Stimulated activated CD4-positive, alpha-beta T cell treated with anti-CD3 and anti-CD28 coated beads, TNF-alpha, amount 100 ng/mL, for 4 hours (primary cell): ENCODE results near the gene CEACAM8.
"Not testable (repeated sequence)": the region's sequence is repeated elsewhere in the genome, so short reads cannot be mapped to it uniquely, and the experiment has no call there.

ENCODE experiments used
- DNase-seq, 3 experiments: peaks; one replicate each; pipeline ENCODE4 v3.0.0-alpha.2; 2020; ENCODE audit warnings: low read depth in 3 of 3

The CEACAM8 gene

DNA sequence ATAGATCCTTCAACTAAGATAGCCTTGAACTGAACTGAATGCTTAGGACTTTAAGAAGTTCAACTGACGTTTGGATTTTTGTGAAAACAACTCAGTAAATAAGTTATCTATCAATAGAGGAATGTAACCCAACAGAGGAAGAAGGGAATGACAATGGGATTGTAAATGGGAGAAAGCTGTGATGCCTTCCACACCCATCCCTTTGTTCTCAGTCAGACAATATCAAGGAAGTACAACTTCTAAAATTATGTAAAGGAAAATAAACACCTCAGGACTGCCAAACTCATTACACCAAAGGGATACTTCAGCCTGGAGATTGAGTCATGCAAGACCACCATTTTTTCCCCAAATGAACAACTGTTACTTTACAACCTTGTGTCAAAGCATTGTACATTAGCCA lies 21.1 kb downstream of the CEACAM8 start:
- DNase-seq, result no peak

DNA sequence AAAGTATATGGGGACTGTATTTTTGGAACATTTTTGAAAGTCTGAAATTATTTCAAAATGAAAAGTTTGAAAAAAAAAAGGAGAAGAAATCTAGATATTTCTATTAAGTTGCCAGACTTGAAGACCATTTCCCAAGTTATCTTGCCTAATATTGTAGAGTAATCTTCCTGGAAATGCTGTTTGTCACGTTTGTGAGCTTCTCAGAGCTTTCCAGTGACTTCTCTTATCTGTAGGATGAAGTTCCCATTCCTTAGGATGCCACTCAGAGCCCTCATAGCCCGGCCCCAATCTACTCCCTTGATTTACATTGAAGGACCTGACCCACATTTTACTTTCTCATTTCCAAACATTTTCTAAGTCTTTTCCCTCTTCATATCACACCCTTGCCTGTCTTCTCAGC lies 23.6 kb downstream of the CEACAM8 start:
- no peak for DNase-seq

DNA sequence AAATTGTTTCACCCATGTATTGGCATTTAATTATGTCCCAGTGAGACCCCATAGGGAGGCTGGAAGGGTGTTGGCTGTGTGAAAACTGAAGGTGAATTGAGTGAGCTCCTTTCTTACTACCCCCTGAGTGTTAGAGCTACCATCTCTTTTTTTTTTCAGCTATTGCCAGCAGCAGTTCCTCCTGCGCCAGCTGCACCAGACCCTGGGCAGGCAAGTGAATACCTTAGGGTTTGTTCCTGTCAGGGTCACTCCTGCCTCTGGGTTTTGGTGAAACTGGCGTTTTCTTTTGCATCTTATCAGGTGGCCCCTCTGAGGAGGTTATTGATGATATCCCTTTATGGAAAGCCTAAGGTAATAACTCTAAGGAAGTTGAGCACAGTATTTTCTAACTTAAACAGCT lies 25.5 kb downstream of the CEACAM8 start:
- no peak for DNase-seq

GRCh38 chr19:42568006-42568405 lies 26.7 kb downstream of the CEACAM8 start:
- no peak for DNase-seq

GRCh38 chr19:42567567-42567966 lies 27.2 kb downstream of the CEACAM8 start:
- no peak for DNase-seq

- DNase-seq, result no peak
These were observed 31.1 kb downstream of the CEACAM8 start for GRCh38 chr19:42563352-42564210.

DNA sequence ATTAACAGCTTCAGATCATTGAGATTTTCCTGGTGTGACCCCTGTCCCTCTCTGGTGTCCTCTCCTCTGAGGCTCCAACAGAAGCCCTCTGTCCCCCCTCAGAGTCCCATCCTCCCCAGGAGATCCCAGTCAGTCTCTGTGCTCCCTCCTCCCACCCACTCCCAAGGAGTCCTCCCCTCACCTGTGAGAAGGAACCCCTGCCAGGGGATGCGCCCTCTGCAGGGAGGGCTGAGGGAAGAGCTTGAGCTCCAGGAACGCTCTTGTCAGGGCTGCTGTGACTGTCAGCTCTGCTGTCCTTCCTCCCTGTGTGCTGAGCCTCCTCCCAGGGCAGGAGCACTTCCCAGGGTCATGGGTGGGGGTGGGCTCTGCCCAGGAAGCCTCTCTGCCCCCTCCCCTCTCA lies 33.2 kb downstream of the CEACAM8 start:
- no peak for DNase-seq

DNA sequence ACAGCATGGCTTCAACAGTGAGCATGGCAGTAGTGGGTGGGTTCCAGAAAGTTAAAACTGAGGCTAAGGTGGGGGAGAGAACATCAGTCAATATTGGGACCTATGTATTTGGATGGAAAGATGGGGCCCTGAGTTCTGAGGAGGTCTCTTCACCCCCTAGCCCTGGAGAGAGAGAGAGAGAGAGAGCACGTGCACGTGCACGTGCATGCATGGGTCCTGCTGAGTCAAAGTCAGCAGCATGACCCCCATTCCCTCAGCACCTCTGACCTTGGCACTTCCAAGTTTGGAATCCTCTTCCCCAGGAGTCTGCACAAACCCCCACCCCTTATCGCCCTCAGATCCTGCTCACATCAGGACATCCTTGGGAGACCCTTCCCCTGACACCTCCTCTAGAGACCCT lies 34.0 kb downstream of the CEACAM8 start:
- no peak for DNase-seq

DNA sequence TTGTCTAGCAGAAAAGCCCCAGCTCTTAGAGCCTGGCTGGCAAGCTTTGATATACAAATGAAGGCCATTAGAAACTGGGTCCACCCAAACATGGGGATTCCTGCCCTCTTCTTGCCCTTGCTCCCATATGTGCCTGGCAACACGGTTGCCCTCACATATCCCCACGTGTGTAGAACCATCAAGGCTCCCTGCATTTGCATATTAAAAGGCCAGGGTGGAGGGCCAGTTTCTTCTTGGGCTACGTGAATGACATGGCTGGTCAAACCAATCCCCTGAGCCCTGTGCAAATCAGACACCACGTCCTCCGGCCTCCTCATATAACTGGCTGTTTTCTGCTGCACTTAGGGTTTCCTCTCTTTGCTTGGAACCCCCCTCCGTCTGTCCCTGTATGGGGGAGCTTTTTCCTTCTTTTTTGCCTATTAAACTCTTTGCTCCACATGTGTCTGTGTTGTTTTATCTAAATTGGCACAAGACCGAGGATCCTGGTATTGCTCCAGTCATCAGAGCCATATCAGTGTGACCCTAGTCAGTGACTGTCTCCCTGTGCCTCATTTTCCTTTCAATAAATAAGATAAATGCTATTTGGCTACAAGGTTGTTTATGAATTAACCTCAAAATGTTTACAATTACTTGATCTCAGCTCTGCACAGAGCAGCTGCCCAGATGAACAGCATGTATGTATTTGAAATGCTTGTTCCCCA lies 36.1 kb downstream of the CEACAM8 start:
- DNase-seq, result no peak

GRCh38 chr19:42557386-42557871 lies 37.3 kb downstream of the CEACAM8 start:
- not testable (repeated sequence) for DNase-seq

GRCh38 chr19:42555801-42556200 lies 38.9 kb downstream of the CEACAM8 start:
- no peak for DNase-seq

- no peak for DNase-seq
These were observed 39.4 kb downstream of the CEACAM8 start for GRCh38 chr19:42555317-42555716.

DNA sequence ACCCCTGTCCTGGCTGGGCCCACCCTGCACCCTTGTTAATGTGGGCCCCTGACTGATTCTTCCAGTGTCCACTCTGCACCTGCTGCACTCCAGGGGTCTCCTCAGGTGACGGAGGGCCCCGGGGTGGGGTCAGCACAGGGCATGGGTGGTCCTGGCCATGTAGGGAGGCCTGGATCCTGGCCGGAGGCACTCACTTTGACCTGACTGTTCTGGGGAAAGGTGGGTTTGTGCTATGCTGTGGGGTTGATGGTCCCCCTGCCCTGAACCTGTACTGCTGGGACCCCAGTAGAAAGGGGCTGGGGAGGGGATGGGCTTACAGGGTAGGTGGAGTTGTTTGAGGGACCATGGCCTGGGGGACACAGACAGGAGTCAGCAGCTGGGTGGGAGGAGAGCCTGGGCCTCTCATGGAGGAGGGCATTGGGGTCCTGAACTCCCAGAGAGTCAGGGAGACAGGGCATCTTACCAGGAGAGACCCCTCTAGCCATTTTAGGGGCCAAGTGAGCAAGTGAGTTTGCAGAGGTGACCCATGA lies 40.6 kb downstream of the CEACAM8 start:
- DNase-seq, result no peak

GRCh38 chr19:42553292-42554045 lies 41.3 kb downstream of the CEACAM8 start:
- no peak for DNase-seq

DNA sequence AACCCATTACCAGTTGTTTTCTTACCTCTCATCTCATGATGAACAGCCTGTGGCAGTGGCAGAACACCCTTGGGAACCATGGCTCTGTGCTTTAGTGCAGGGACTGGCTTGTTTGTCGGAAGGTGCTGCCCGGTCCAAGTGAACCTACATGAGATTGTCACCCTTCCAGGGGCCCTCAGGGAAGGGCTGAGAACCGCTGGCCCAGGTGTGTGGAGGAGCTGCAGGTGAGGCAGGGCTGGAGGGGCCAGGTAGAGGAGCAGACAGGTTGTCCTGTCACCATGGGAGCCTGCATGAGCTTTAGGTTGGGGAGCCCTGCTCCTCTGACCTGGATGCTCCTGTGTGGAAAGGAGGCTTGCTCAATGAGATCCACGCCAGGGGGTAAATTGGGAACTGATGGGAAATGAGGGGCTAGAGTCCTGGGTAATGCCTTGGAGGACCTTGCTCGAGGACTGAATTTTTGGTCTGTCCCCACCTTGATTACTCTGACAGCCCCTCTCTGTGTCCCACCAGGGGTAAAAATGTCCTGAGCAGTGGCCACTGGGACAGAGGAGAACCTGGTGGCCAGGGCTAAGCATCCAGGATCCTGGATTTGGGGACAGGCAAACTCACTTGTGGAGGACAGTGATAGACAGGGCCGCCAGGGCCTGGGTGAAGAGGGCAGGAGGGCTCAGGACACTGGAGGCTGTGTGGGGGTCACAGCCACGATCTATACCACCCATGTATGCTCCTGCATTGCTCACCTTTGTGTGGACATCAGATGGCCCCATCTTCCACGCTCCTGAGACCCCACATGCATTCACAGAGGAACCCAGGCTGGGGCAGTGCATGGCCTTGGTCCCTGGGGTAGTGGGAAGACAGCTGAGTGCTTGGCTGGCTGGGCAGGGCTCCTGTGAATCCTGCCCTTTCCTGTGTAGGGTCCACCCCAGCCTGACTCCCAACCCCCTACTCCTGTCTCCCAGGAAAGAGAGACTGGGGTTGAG lies 42.3 kb downstream of the CEACAM8 start:
- DNase-seq, result no peak

GRCh38 chr19:42550521-42550920 lies 44.2 kb downstream of the CEACAM8 start:
- not testable (repeated sequence) for DNase-seq

DNA sequence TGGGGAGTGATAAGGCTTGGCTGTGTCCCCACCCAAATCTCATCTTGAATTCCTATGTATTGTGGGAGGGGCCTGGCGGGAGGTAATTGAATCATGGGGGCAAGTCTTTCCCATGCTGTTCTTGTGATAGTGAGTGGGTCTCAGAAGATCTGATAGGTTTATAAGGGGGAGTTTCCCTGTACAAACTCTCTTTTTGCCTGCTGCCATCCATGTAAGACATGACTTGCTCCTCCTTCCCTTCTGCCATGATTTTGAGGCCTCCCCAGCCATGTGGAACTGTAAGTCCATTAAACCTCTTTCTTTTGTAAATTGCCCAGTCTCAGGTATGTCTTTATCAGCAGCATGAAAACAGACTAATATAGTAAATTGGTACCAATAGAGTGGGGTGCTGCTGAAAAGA lies 45.7 kb downstream of the CEACAM8 start:
- not testable (repeated sequence) for DNase-seq

GRCh38 chr19:42548552-42548951 lies 46.2 kb downstream of the CEACAM8 start:
- DNase-seq, result no peak

DNA sequence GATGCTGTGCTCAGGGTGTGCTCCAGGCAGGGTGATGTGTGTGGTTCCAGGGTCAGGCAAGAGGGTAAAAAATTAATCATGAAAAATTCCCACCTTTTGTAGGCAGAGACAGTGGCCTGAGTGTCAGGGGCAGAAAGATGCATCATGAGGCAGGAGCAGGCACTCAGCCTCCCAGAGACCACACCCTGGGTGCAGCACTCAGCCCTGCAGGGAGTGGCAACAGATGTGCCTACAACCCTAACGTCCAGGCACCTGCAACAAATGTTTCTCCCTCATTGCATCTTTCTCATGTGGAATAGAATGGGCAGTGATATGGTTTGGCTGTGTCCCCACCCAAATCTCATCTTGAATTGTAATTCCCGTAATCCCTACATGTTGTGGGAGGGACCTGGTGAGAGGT lies 46.8 kb downstream of the CEACAM8 start:
- no peak for DNase-seq

DNA sequence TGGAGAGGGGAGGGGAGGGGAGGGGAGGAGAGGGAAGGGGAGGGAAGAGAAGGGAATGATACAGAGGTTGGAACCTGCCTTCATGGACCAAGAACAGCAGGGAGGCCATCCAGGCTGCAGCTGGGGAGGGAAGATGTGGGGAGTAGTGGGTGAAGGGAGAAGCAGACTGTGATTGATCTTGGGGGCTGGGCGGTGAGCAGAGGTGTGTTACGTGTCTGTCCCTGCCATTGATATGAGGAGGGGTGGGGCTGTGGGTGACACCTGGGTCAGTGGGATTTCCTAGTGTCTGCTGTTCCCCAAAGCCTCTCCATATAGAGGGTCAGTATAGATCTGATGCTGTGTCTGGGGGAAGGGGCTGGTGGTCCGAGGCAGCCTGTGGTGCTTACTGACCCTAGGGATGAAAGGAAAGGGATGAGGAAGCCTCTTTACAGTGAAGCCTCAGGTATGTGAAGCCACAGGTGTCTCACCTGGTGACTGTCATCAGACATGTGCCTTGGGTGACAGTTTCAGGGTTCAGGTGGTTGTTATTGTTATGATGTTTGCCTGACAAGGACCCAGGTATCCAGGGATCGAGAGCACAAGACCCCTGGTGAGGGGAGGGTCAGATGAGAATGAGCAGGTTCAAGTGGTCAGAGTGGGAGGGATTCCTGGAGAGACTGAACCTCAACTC lies 47.8 kb downstream of the CEACAM8 start:
- DNase-seq, result no peak
